NCI-H82 treated with DMSO at 0.1 percent for 48 hours (cell line): ENCODE measurements around the gene AAK1.

Experiments
- DNase-seq: peaks from one replicate; lab custom pipeline; 2025; ENCODE audit not compliant: unreplicated experiment; lab: John Stamatoyannopoulos, UW

AAK1 gene

GRCh38 chr2:69499242-69499641, 144.3 kb downstream of the AAK1 start:
- no peak for DNase-seq

- no peak for DNase-seq
Measured at GRCh38 chr2:69495861-69496260, 147.7 kb downstream of the AAK1 start.

GRCh38 chr2:69495008-69495407, 148.5 kb downstream of the AAK1 start:
- no peak for DNase-seq

GRCh38 chr2:69494126-69494525, 149.4 kb downstream of the AAK1 start:
- no peak for DNase-seq

- no peak for DNase-seq
Measured at GRCh38 chr2:69493268-69493667, 150.3 kb downstream of the AAK1 start.

- DNase-seq = no peak
Measured at GRCh38 chr2:69491864-69492263, 151.7 kb downstream of the AAK1 start.

GRCh38 chr2:69490486-69490885, 153.1 kb downstream of the AAK1 start:
- no peak for DNase-seq

- DNase-seq = no peak
Measured at GRCh38 chr2:69489793-69490192, 153.7 kb downstream of the AAK1 start.

GRCh38 chr2:69483696-69484095, 159.8 kb downstream of the AAK1 start:
- DNase-seq = no peak

- no peak for DNase-seq
Measured at GRCh38 chr2:69483024-69483423, 160.5 kb downstream of the AAK1 start.

GRCh38 chr2:69482471-69482870, 161.1 kb downstream of the AAK1 start:
- no peak for DNase-seq

GRCh38 chr2:69481421-69481820, 162.1 kb downstream of the AAK1 start:
- DNase-seq = no peak

- DNase-seq = no peak
Measured at GRCh38 chr2:69477627-69478026, 165.9 kb downstream of the AAK1 start.

GRCh38 chr2:69474688-69475087, 168.9 kb downstream of the AAK1 start:
- no peak for DNase-seq

- DNase-seq = no peak
Measured at GRCh38 chr2:69471793-69472192, 171.7 kb downstream of the AAK1 start.

GRCh38 chr2:69470911-69471310, 172.6 kb downstream of the AAK1 start:
- DNase-seq = no peak

- no peak for DNase-seq
Measured at GRCh38 chr2:69469784-69470183, 173.8 kb downstream of the AAK1 start.

- DNase-seq = no peak
Measured at GRCh38 chr2:69469375-69469774, 174.2 kb downstream of the AAK1 start.

- no peak for DNase-seq
Measured at GRCh38 chr2:69466728-69467127, 176.8 kb downstream of the AAK1 start.

- DNase-seq = no peak
Measured at GRCh38 chr2:69465513-69466456, 177.8 kb downstream of the AAK1 start.

- DNase-seq = no peak
Measured at GRCh38 chr2:69464575-69464974, 179.0 kb downstream of the AAK1 start.

GRCh38 chr2:69462780-69463179, 180.8 kb downstream of the AAK1 start:
- no peak for DNase-seq

GRCh38 chr2:69461404-69461803, 182.1 kb downstream of the AAK1 start:
- DNase-seq = no peak
